ENCODE data around the gene PRKACG. TPM values are rescaled to one million over a fixed set of nuclear protein-coding genes. Genes with fewer than 3 reads are reported as not detected.

Gene PRKACG
- total RNA-seq, 2 donors from 2014 or later = not detected

DNA sequence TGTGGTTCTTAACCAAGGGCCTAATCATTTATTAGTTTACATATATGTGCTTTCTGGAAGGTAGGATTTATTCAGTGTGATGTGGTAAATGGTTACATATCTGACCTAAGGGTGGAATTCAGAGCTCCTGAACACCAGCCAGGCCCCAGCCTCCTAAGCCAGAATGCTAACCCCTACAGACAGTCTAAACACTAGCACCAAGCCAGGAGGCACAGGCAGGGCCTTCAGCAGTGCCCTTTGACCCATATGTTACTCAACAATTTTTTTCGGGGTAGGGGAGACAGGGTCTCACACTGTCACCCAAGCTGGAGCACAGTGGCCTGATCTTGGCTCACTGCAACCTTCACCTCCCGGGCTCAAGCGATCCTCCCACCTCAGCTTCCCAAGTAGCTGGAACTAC lies 40.3 kb downstream of the PRKACG start:
- H3K27ac ChIP-seq = no peak overlapping the region
- H3K27me3 ChIP-seq = no peaks in the 10 kb centered on the region

DNA sequence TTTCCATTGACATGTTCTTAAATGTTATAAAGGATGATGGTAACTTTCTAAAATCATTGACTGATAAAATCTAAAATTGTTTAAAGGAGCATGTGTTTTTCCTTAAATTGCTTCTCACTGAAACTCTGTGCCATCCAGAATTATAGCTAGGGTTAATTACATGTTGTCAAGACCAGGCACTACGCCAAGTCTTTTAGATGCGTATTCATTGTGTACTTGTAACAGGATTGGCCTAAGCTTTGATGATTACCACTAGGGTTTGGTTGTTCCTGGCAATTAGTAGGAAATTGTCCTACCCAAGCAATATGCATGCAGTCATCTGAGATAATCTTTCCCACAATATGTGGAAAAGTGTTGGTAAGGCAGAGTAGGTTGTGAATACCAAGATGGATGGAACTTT lies 43.8 kb downstream of the PRKACG start:
- ATAC-seq (no peak), DNase-seq (no peak)
- 69 to 79% methylated on average over 2 of the region's 2 CpGs for WGBS, 2 donors
- H3K27me3 ChIP-seq = no peaks in the 10 kb centered on the region
- peaks cover 5% of the 10 kb centered on the region for H3K4me1 ChIP-seq
- intact Hi-C loops (cut with DNase I) = no loop called here
- TF ChIP-seq POLR2A (IDR thresholded peaks at IDR 0.05) = no peak
- TF ChIP-seq, protein P1, sequence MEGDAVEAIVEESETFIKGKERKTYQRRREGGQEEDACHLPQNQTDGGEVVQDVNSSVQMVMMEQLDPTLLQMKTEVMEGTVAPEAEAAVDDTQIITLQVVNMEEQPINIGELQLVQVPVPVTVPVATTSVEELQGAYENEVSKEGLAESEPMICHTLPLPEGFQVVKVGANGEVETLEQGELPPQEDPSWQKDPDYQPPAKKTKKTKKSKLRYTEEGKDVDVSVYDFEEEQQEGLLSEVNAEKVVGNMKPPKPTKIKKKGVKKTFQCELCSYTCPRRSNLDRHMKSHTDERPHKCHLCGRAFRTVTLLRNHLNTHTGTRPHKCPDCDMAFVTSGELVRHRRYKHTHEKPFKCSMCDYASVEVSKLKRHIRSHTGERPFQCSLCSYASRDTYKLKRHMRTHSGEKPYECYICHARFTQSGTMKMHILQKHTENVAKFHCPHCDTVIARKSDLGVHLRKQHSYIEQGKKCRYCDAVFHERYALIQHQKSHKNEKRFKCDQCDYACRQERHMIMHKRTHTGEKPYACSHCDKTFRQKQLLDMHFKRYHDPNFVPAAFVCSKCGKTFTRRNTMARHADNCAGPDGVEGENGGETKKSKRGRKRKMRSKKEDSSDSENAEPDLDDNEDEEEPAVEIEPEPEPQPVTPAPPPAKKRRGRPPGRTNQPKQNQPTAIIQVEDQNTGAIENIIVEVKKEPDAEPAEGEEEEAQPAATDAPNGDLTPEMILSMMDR (IDR thresholded peaks at IDR 0.05) = no peak
- H3K4me3 ChIP-seq = no peak overlapping the region
- H3K27ac ChIP-seq = no peak overlapping the region
- no peaks in the 10 kb centered on the region for H3K9me3 ChIP-seq
- H3K36me3 ChIP-seq (replicated peaks in 1 of 2; ENCODE audit: insufficient read depth in 1 of 2, low read depth in 2 of 2) = no peaks in the 10 kb centered on the region

More for the DNA sequence above, 40.3 kb downstream of the PRKACG start:
- TF ChIP-seq, protein P1 (IDR thresholded peaks at IDR 0.05) = no peak
- TF ChIP-seq POLR2A (IDR thresholded peaks at IDR 0.05) = no peak
- Histone ChIP-seq H3K4me3 (no peak overlapping the region), H3K4me1 (peaks cover 17% of the 10 kb centered on the region), H3K36me3 (replicated peaks in 1 of 2; ENCODE audit: insufficient read depth in 1 of 2, low read depth in 2 of 2) (no peaks in the 10 kb centered on the region), H3K9me3 (no peaks in the 10 kb centered on the region)
- ATAC-seq = no peak
- intact Hi-C loops (cut with DNase I) = no loop called here
- WGBS, 2 donors = 94 to 100% methylated on average over 3 of the region's 3 CpGs
- no peak for DNase-seq

DNA sequence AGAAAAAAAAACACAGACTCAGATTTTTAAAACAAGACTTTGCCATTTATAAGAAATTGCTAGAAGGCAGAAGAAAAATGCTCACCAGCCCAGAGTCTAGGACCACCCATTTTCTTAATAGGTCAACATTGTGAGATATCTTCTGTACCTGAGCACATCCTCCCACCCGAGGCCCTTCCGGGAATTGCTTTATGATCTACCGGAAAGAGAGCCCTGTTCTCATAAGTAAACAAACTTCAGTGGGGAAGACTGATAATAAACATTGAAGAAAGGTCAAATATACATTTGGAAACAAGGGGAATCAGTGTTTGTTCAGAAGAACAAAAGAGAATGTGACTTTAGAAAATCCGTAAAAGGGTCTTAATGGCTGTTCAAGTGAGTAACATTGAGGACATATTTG lies 44.4 kb downstream of the PRKACG start:
- TF ChIP-seq, protein P1 (IDR thresholded peaks at IDR 0.05) = no peak
- TF ChIP-seq POLR2A (IDR thresholded peaks at IDR 0.05) = no peak
- Histone ChIP-seq H3K36me3 (replicated peaks in 1 of 2; ENCODE audit: insufficient read depth in 1 of 2, low read depth in 2 of 2) (no peaks in the 10 kb centered on the region), H3K27ac (no peak overlapping the region), H3K9me3 (no peaks in the 10 kb centered on the region), H3K4me3 (no peak overlapping the region), H3K4me1 (peaks cover 3% of the 10 kb centered on the region), H3K27me3 (no peaks in the 10 kb centered on the region)
- 40 to 69% methylated on average over 4 of the region's 4 CpGs for WGBS, 2 donors
- no peak for DNase-seq
- no peak for ATAC-seq
- intact Hi-C loops (cut with DNase I) = no loop called here

DNA sequence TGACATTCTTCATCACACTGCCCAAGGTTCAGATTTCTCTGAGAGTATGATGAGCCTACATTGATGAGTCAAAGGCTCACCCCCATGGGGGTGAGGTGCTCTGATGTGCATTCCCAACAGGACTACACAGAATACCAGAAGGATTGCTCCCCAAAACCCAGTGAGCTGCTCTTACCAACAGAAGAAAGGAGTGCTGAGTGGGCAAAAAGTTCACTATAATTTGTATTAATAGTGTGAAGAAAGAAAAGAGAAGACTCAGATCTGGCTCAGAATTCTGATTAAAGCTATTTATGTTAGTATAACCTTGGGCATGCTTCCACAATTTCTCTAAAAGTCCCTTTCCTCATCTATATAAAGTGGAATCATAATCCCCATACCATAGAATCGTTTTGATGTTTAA lies 46.1 kb downstream of the PRKACG start:
- Histone ChIP-seq H3K27me3 (no peaks in the 10 kb centered on the region), H3K4me1 (peaks cover 18% of the 10 kb centered on the region), H3K4me3 (no peak overlapping the region), H3K36me3 (replicated peaks in 1 of 2; ENCODE audit: insufficient read depth in 1 of 2, low read depth in 2 of 2) (no peaks in the 10 kb centered on the region), H3K9me3 (no peaks in the 10 kb centered on the region), H3K27ac (no peak overlapping the region)
- ATAC-seq (no peak), DNase-seq (no peak)
- no peak for TF ChIP-seq POLR2A (IDR thresholded peaks at IDR 0.05)
- TF ChIP-seq, protein P1 (IDR thresholded peaks at IDR 0.05) = no peak
- 67 to 71% methylated on average over 1 of the region's 1 CpG for WGBS, 2 donors
- intact Hi-C loops (cut with DNase I) = no loop called here

DNA sequence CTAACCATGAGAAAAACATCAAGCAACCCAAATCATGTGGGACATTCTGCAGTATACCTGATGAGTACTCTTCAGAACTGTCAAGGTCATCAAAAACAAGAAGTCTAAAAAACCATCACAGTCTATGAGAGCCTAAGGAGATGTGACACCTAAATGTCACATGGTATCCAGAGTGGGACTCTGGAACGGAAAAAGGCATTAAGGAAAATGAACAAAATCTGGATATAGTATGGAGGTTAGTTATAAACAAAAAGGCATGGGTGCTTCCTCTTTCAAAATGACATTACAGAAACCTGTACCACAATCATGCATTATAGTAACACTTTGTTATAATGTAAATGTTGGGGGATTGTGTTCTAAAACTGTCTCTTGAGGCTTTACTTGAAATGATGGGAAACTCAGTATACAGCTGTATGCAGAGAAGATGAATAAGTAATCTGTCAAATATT lies 47.4 kb downstream of the PRKACG start:
- Histone ChIP-seq H3K4me3 (no peak overlapping the region), H3K27me3 (no peaks in the 10 kb centered on the region), H3K36me3 (replicated peaks in 1 of 2; ENCODE audit: insufficient read depth in 1 of 2, low read depth in 2 of 2) (no peaks in the 10 kb centered on the region), H3K27ac (no peak overlapping the region), H3K9me3 (no peaks in the 10 kb centered on the region), H3K4me1 (peaks cover 26% of the 10 kb centered on the region)
- DNase-seq (no peak), ATAC-seq (no peak)
- WGBS, 2 donors = 79 to 100% methylated on average over 1 of the region's 1 CpG
- intact Hi-C loops (cut with DNase I) = no loop called here
- TF ChIP-seq, protein P1 (IDR thresholded peaks at IDR 0.05) = no peak
- TF ChIP-seq POLR2A (IDR thresholded peaks at IDR 0.05) = no peak
